Right hindlimb (tissue), 1 donor: ENCODE results near the gene SNX24.
"Not testable (repeated sequence)": the region's sequence is repeated elsewhere in the genome, so short reads cannot be mapped to it uniquely, and the experiment has no call there.

ENCODE experiments used
- DNase-seq: peaks from one replicate; pipeline ENCODE4 v3.0.0-alpha.2; 2018

The SNX24 gene

DNA sequence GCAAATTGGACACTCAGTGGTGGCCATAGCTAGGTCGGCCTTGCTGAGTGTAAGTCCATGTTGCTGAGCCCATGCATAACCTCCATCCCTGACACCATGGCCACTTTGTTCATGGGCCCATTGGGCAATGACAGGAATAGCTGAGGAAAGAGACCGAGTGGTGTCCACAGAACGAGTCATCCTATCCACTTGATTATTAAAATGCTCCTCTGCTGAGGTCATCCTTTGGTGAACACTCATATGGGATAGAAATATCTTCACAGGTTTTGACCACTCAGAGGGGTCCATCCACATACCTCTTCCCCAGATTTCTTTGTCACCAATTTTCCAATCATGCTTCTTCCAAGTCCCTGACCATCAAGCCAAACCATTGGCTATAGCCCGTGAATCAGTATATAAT, 127.5 kb downstream of the SNX24 start:
- no peak for DNase-seq

DNA sequence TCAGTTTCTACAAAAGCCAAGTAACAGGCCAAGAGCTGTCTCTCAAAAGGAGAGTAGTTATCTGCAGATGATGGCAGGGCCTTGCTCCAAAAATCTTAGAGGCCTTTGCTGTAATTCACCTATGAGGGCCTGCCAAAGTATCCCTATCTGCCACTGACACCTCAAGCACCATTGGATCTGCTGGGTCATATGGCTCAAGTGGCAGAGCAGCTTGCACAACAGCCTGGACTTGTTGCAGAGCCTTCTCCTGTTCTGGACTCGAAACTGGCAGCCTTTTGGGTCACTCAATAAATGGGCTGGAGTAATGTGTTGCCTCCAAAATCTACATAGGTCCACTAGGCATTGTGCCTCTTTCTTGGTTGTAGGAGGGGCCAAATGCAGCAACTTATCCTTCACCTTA, 128.3 kb downstream of the SNX24 start:
- DNase-seq: not testable (repeated sequence)

DNA sequence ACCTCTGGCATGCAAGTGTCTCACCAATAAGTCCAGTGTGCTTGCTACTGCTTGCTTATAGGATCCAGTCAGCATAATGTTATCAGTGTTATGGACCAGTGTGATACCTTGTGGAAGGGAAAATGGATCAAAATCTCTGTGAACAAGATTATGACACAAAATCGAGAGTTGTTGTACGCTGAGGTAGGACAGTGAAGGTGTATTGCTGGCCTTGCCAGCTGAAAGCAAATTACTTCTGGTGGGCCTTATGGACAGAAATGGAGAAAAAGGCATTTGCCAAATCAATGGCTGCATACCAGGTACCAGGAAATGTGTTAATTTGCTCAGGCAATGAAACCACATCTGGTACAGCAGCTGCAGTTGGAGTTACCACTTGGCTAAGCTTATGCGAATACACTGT, 128.8 kb downstream of the SNX24 start:
- not testable (repeated sequence) for DNase-seq

- no peak for DNase-seq
Measured at GRCh38 chr5:122977319-122977718, 131.9 kb downstream of the SNX24 start.

GRCh38 chr5:122978068-122978467, 132.7 kb downstream of the SNX24 start:
- no peak for DNase-seq

GRCh38 chr5:122978644-122979297, 133.4 kb downstream of the SNX24 start:
- no peak for DNase-seq

DNA sequence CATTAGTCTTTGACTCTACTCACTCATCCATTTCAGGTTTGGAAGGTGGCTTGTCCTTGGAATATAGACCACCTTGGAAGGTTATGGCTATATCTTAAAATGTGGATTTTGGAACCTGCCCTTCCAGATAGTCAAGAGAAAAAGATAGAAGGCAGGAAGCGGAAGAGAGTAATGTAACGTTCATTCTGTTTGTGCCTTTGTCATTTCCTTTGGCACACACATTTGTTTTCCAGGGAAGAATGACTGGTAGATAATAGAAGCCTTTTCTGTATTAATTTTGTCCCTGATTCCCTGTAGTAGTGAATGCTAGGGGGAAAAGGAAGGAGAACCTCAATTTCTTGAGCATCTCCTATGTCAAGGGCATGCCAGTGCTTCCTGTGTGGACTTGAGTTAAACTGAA, 136.4 kb downstream of the SNX24 start:
- no peak for DNase-seq

GRCh38 chr5:122982376-122982775, 137.0 kb downstream of the SNX24 start:
- DNase-seq: no peak

DNA sequence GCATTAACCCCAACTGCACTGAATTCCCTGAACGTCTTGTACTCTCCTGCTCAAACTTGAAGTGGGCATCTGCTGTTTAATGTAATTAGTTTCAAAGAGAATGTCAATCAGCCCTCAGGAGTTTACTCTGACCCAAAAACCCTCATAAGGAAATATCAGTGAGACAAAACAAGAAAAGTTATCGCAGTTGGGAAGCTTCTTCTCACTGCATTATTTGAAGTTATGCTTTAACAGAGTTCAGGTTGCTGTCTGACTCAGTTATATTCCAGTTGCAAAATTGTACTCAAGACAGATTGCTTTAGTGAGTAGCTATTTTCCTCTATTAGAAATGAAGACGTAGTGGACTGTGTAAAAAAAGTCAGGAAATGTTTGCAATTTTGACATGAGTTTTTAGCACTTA, 139.0 kb downstream of the SNX24 start:
- no peak for DNase-seq

GRCh38 chr5:122985006-122985700, 139.7 kb downstream of the SNX24 start:
- DNase-seq: no peak

- DNase-seq: no peak
Measured at GRCh38 chr5:122985954-122986721, 140.7 kb downstream of the SNX24 start.

- no peak for DNase-seq
Measured at GRCh38 chr5:122996091-122996490, 150.7 kb downstream of the SNX24 start.

DNA sequence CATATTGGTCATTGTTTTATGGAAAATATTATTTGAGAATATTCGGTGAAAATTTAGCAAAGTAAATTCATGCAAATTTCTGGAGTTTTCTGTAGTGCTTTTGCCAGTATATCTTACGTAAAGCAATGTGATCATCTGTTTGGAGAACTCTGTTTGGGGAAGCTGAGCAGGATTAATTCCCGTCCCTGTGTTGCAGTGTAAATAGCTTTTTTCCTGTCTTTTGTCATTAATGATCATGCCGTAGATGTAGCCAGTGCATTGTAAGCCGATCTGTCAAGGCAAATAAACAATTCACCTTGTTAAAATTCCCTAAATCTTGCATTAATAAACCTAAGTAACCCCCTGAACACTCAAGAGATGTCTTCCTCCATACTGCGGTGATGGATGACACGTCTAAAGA, 151.9 kb downstream of the SNX24 start:
- no peak for DNase-seq

- no peak for DNase-seq
Measured at GRCh38 chr5:122999947-123000563, 154.6 kb downstream of the SNX24 start.

DNA sequence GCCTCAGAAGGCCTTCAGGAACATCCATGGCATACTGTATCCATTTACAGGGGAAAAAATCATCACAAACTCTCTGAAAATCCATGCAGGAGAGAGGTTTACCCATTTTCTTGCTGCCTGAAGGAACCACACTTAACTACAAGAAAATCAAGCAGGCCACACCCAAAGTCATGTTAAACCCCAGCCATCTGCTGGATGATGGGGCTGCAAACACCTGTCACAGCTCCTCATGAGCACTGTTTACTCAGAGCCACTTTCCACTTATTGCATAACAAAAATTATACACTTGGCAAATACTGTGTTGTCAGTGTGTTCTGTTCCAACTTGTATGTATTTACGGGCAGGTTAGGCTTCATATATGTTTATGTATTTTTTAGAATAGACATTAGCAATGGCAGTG, 155.3 kb downstream of the SNX24 start:
- no peak for DNase-seq

DNA sequence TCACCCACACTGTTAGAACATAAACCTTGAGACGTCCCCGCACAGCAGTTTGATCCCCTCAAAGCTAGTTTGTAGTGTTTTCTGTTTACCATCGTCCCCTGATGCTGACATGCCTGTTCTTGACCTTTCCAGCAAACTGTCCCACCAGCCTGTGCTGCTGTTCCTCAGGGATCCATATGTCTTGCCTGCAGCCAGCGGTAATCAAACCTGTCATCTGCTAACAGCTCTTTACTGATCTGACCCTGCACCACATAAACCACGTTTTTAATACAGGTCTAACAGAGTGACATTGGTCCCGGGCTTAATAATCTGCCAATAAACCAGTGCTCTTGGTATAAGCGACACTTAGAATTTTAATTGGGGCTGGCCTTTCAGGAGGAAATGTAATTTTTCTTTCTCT, 156.4 kb downstream of the SNX24 start:
- DNase-seq: no peak

- no peak for DNase-seq
Measured at GRCh38 chr5:123007182-123007581, 161.8 kb downstream of the SNX24 start.

- DNase-seq: no peak
Measured at GRCh38 chr5:123007754-123008153, 162.3 kb downstream of the SNX24 start.

DNA sequence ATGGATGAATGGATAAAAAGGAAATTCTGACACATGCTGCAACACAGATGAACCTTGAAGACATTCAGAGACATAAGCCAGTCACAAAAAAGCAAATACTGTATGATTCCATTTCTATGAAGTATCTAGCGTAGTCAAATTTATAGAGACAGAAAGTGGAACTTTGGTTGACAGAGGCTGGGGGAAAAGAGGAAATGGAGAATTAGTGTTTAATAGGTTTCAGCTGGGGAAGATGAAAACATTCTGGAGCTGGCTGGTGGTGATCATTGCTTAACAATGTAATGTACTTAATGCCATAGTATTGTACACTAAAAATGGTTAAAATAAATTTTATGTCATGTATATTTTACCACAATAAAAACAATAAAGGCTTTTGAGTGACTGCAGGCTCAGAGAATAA, 166.9 kb downstream of the SNX24 start:
- DNase-seq: no peak

DNA sequence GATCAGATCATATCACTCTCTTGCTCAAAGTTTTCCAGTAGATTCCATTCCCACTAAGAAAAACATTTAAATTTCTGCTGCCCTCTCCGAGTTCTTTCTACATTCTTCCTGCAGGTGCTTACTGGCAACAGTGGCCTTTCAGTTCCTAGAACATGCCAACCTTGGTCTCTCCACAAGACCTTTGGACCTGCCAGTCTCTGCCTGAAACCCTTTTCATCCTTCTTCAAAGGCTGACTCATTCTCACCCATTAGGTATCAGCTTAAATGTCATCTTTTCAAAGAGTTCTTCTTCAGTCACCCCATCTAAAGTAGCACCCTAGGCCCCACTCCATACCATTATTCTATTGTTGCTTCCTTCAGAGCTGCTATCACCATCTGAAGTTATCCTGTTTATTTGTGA, 169.3 kb downstream of the SNX24 start:
- no peak for DNase-seq

DNA sequence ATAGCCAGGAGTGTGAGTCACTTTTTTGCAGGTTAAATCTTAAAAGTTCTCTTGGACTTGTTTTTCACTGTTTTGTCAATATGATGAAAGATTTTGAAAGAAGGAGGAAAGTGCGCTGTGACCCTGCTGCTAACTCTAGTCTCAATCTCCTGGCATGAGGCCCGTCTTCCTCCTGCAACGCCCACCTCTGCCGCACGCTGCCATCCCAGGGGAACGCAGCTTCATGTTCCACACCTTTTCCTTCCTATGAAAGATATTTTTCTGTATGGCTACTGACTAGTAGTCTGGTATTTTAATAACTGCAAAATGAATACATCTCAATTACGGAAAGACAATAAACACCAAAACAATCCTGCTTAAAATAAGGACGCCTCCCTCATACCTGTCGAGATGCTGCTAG, 182.8 kb downstream of the SNX24 start:
- no peak for DNase-seq

DNA sequence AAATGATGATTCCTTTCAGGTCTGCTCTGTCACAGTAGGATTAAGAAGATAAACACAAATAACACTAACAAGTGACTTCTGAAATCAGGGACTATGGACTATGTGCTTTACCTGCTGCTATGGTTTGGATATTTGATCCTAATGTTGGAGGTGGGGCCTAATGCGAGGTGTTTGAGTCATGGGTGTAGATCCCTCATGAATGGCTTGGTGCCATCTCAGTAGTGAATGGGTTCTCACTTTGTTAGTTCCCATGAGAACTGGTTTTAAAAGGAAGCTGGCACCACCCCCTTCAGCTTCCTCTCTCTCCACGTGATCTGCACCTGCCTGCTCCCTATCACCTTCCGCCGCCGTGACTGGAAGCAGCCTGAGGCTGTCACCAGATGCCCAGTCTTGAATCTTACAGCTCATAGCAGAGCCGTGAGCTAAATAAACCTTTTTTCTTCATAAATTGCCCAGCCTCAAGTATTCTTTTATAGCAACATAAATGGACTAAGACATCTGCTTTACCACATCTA, 187.8 kb downstream of the SNX24 start:
- DNase-seq: no peak

GRCh38 chr5:123035360-123035917, 190.0 kb downstream of the SNX24 start:
- DNase-seq: peak; percentile 34
